HepG2 (cell line): Measurements from ENCODE around the gene DDX19B. TPM values are rescaled to one million over a fixed set of nuclear protein-coding genes. Genes with fewer than 3 reads are reported as not detected.

Source experiments
- RFX5 ChIP-seq: IDR thresholded peaks from 2 replicates; pipeline ENCODE4 v1.6.1; 2011; ENCODE audit warnings: low read depth, low read length, improper control_type of control experiment
- SRY ChIP-seq: sonication (generic); formaldehyde crosslinking; IDR thresholded peaks from 2 replicates; pipeline ENCODE4 v1.8.0; 2022; ENCODE audit warnings: mild to moderate bottlenecking, missing genetic modification reagents
- polyA plus RNA-seq, 8 experiments: library from polyadenylated mRNA; depleted of rRNA in 3 of 8; stranded (reverse) in 7 of 8; unstranded in 1 of 8; fragments of >200 nt; fragmentation: Illumina TruSeq in 4 of 8; extraction: Trizol in 4 of 8; gene quantifications; 2 replicates each; pipeline versions ENCODE4 v1.2.1 to v1.2.3, GENCODE V29; 2011 to 2016; ENCODE audit warnings: low read depth in 4 of 8, missing spikeins in 1 of 8, mixed read lengths in 1 of 8; ENCODE audit not compliant: insufficient read depth in 1 of 8
- total RNA-seq, 5 experiments: library from RNA; depleted of rRNA; stranded (reverse); fragments of >200 nt; fragmentation: Illumina TruSeq; extraction: Trizol; gene quantifications; 2 replicates each; pipeline ENCODE4 v1.2.3, GENCODE V29; 2016; ENCODE audit warnings: low read depth in 1 of 5
- TF ChIP-seq, protein P1 (sequence below): sonication (generic); formaldehyde crosslinking; IDR thresholded peaks from 2 replicates; pipeline ENCODE4 v1.4.0; 2020; ENCODE audit warnings: mild to moderate bottlenecking, missing genetic modification reagents
- TF ChIP-seq, protein P2 (sequence below): sonication (generic); formaldehyde crosslinking; IDR thresholded peaks from 2 replicates; pipeline ENCODE4 v1.5.0; 2020; ENCODE audit warnings: mild to moderate bottlenecking, missing genetic modification reagents, borderline replicate concordance

Gene DDX19B
- total and polyA plus RNA-seq, 2 of the 13 experiments (the other 11 are each of a cell fraction or from before 2014, with no cell fraction given) = 36.2 to 40.0 TPM

DNA sequence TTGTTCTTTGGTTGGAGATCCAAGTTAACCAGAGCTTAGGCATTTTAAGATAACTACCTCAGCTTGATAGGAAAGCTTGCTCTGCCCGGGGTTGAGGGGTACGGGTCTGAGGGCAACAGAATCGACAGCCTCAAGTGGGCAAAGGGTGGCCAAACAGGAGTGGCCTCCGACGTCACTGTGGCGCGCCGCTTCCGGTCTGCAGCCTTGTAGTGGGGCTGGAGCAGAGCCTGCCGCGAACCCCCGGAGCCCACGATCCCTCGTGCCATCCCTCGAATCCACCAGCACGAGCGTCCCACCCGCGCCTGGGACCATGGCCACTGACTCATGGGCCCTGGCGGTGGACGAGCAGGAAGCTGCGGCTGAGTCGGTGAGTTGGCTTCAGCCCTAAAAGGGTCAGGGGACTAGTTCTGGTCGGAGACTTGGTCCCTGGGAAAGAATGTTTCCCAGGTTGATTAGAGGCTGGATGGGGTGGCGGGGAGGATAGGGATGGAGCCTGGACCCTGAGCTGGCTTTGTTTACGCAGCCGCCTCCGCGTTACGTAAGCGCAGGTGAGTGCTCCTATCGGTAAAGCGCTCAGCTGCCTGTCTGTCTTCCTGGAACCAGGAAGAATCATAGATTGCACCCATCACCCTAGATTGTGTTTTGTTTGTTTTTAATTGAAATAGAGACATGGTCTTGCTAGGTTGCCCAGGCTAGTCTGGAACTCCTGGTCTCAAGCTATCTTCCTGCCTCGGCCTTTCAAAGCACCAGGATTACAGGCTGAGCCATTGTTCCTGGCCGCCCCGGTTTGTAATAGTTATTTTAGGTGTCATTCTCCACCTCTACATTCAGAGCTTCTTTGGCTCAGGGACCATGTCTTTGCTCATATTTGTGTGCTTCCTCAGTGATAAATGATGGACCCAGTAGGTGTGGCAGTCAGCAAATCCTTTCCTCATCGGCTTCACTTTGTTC, at the start of gene DDX19B (continued):
- TF ChIP-seq, protein P1, sequence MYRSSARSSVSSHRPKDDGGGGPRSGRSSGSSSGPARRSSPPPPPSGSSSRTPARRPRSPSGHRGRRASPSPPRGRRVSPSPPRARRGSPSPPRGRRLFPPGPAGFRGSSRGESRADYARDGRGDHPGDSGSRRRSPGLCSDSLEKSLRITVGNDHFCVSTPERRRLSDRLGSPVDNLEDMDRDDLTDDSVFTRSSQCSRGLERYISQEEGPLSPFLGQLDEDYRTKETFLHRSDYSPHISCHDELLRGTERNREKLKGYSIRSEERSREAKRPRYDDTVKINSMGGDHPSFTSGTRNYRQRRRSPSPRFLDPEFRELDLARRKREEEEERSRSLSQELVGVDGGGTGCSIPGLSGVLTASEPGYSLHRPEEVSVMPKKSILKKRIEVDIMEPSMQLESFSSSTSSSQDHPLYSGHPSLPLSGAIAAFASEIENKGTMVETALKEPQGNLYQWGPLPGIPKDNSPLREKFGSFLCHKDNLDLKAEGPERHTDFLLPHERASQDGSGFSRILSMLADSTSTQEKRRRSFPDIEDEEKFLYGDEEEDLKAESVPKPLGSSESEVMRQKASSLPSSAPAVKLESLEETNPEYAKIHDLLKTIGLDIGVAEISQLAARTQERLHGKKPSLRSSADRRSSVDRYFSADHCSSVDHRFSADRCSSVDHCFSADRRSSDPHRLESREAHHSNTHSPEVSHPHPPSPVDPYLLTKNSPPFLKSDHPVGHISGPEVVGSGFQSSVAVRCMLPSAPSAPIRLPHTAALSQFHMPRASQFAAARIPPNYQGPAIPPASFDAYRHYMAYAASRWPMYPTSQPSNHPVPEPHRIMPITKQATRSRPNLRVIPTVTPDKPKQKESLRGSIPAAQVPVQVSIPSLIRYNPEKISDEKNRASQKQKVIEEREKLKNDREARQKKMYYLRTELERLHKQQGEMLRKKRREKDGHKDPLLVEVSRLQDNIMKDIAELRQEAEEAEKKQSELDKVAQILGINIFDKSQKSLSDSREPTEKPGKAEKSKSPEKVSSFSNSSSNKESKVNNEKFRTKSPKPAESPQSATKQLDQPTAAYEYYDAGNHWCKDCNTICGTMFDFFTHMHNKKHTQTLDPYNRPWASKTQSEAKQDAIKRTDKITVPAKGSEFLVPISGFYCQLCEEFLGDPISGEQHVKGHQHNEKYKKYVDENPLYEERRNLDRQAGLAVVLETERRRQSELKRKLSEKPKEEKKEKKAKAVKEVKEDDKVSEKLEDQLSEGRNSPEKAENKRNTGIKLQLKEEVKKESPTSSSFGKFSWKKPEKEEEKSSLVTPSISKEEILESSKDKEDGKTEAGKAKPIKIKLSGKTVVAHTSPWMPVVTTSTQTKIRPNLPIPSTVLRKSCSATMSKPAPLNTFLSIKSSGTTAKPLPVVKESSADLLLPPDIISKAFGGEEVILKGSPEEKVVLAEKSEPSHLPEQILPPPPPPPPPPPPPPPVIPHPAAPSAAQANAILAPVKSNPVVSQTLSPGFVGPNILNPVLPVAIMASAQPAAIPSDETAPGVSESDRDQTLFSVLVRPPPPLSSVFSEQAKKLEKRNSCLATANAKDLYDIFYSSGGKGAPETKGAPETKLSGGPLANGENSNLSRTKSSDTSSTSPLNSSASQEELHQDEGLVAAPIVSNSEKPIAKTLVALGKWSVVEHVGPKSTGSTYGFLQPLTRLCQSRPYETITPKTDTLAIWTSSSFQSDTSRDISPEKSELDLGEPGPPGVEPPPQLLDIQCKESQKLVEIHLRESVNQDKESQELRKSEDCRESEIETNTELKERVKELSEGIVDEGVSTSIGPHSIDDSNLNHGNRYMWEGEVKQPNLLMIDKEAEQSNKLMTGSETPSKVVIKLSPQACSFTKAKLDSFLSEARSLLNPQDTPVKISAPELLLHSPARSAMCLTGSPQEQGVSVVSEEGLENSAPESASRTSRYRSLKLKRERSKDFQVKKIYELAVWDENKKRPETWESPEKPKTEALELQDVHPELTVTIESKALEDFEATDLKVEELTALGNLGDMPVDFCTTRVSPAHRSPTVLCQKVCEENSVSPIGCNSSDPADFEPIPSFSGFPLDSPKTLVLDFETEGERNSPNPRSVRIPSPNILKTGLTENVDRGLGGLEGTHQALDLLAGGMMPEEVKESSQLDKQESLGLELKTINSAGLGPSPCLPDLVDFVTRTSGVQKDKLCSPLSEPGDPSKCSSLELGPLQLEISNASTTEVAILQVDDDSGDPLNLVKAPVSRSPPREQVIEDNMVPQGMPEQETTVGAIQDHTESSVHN = no peak; the same call in 1 of the 2 replicates
- TF ChIP-seq, protein P2, sequence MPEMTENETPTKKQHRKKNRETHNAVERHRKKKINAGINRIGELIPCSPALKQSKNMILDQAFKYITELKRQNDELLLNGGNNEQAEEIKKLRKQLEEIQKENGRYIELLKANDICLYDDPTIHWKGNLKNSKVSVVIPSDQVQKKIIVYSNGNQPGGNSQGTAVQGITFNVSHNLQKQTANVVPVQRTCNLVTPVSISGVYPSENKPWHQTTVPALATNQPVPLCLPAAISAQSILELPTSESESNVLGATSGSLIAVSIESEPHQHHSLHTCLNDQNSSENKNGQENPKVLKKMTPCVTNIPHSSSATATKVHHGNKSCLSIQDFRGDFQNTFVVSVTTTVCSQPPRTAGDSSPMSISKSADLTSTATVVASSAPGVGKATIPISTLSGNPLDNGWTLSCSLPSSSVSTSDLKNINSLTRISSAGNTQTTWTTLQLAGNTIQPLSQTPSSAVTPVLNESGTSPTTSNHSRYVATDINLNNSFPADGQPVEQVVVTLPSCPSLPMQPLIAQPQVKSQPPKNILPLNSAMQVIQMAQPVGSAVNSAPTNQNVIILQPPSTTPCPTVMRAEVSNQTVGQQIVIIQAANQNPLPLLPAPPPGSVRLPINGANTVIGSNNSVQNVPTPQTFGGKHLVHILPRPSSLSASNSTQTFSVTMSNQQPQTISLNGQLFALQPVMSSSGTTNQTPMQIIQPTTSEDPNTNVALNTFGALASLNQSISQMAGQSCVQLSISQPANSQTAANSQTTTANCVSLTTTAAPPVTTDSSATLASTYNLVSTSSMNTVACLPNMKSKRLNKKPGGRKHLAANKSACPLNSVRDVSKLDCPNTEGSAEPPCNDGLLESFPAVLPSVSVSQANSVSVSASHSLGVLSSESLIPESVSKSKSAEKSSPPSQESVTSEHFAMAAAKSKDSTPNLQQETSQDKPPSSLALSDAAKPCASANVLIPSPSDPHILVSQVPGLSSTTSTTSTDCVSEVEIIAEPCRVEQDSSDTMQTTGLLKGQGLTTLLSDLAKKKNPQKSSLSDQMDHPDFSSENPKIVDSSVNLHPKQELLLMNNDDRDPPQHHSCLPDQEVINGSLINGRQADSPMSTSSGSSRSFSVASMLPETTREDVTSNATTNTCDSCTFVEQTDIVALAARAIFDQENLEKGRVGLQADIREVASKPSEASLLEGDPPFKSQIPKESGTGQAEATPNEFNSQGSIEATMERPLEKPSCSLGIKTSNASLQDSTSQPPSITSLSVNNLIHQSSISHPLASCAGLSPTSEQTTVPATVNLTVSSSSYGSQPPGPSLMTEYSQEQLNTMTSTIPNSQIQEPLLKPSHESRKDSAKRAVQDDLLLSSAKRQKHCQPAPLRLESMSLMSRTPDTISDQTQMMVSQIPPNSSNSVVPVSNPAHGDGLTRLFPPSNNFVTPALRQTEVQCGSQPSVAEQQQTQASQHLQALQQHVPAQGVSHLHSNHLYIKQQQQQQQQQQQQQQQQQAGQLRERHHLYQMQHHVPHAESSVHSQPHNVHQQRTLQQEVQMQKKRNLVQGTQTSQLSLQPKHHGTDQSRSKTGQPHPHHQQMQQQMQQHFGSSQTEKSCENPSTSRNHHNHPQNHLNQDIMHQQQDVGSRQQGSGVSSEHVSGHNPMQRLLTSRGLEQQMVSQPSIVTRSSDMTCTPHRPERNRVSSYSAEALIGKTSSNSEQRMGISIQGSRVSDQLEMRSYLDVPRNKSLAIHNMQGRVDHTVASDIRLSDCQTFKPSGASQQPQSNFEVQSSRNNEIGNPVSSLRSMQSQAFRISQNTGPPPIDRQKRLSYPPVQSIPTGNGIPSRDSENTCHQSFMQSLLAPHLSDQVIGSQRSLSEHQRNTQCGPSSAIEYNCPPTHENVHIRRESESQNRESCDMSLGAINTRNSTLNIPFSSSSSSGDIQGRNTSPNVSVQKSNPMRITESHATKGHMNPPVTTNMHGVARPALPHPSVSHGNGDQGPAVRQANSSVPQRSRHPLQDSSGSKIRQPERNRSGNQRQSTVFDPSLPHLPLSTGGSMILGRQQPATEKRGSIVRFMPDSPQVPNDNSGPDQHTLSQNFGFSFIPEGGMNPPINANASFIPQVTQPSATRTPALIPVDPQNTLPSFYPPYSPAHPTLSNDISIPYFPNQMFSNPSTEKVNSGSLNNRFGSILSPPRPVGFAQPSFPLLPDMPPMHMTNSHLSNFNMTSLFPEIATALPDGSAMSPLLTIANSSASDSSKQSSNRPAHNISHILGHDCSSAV (CRISPR knock-in tag) = no peak; the same call in 1 of the 2 replicates
- peak; percentile 98 for TF ChIP-seq SRY
- TF ChIP-seq RFX5 = peak; percentile 16; the same call in 1 of the 2 replicates
